CD4-positive, alpha-beta memory T cell (primary cell): Measurements from ENCODE around the gene CHN1. TPM values are rescaled to one million over a fixed set of nuclear protein-coding genes. Genes with fewer than 3 reads are reported as not detected.

Source experiments
- CTCF ChIA-PET: fragments of 350-600 bp; sonication (Branson Sonifier 250); formaldehyde crosslinking; loops from one replicate; lab custom pipeline; 2021; ENCODE audit warnings: inconsistent platforms; ENCODE audit not compliant: partially characterized antibody; lab: Charles Lee
- POLR2A ChIA-PET: fragments of 350-600 bp; sonication (Branson Sonifier 250); formaldehyde crosslinking; loops from one replicate; lab custom pipeline; 2021; ENCODE audit not compliant: partially characterized antibody; lab: Charles Lee
- DNase-seq, 5 donors: peaks; one replicate each; pipeline versions ENCODE4 v3.0.0 to v3.0.0-alpha.2; 2020 to 2022; ENCODE audit warnings: mixed read lengths in 1 of 5
- H3K27ac ChIP-seq: one replicate; pipeline ENCODE4 v1.7.0; 2013; ENCODE audit warnings: low read depth, low read length
- H3K27me3 ChIP-seq: 2 replicates; pipeline ENCODE4 v1.7.0; 2013; ENCODE audit warnings: mild to moderate bottlenecking, low read length, moderate library complexity; ENCODE audit not compliant: insufficient read depth
- H3K36me3 ChIP-seq: 2 replicates; pipeline ENCODE4 v1.7.0; 2013; ENCODE audit warnings: mild to moderate bottlenecking, low read length, moderate library complexity; ENCODE audit not compliant: insufficient read depth
- H3K4me1 ChIP-seq: 2 replicates; pipeline ENCODE4 v1.7.0; 2013; ENCODE audit warnings: mild to moderate bottlenecking, low read length, moderate library complexity; ENCODE audit not compliant: insufficient read depth
- H3K4me3 ChIP-seq, 2 donors: one replicate each; pipeline ENCODE4 v1.7.0; 2013; ENCODE audit warnings: low read length in 2 of 2, mild to moderate bottlenecking in 1 of 2
- H3K9me3 ChIP-seq, 2 donors: one replicate each; pipeline ENCODE4 v1.7.0; 2013; ENCODE audit warnings: low read length in 2 of 2, control low read depth in 1 of 2; ENCODE audit not compliant: control insufficient read depth in 1 of 2
- H3K27ac Mint-ChIP-seq, 7 donors: one replicate each; pipeline ENCODE4 v1.8.0; 2020 to 2021; ENCODE audit warnings: mixed read lengths in 7 of 7, mild to moderate bottlenecking in 6 of 7, inconsistent platforms in 3 of 7, moderate library complexity in 3 of 7
- H3K27me3 Mint-ChIP-seq, 2 donors: one replicate each; pipeline ENCODE4 v1.8.0; 2020 to 2021; ENCODE audit warnings: mixed read lengths in 2 of 2
- H3K36me3 Mint-ChIP-seq, 2 donors: one replicate each; pipeline ENCODE4 v1.8.0; 2020 to 2021; ENCODE audit warnings: mixed read lengths in 2 of 2, inconsistent platforms in 1 of 2, mild to moderate bottlenecking in 1 of 2
- H3K4me1 Mint-ChIP-seq, 4 donors: one replicate each; pipeline ENCODE4 v1.8.0; 2020 to 2021; ENCODE audit warnings: mixed read lengths in 4 of 4, mild to moderate bottlenecking in 1 of 4
- H3K4me3 Mint-ChIP-seq, 8 donors: one replicate each; pipeline ENCODE4 v1.8.0; 2020 to 2021; ENCODE audit warnings: mixed read lengths in 8 of 8, mild to moderate bottlenecking in 7 of 8, moderate library complexity in 6 of 8, inconsistent platforms in 3 of 8
- H3K9me3 Mint-ChIP-seq, 8 donors: one replicate each; pipeline ENCODE4 v1.8.0; 2020 to 2021; ENCODE audit warnings: mixed read lengths in 8 of 8, mild to moderate bottlenecking in 5 of 8, inconsistent platforms in 3 of 8, moderate library complexity in 1 of 8
- intact Hi-C: fragments of 100-400 bp; cut with micrococcal nuclease; formaldehyde crosslinking; loops from one replicate; pipeline ENCODE4 v1.15.1; 2023
- polyA plus RNA-seq, 2 donors: library from polyadenylated mRNA; unstranded; fragments of 300-500 nt; fragmentation: Illumina TruSeq; gene quantifications; one replicate each; pipeline ENCODE4 v1.2.3, GENCODE V29; 2021
- total RNA-seq, 2 experiments: library from RNA; stranded (reverse); gene quantifications; one replicate each; pipeline ENCODE4 v1.2.3, GENCODE V29; 2021

The CHN1 gene
- total and polyA plus RNA-seq, 4 experiments from 2014 or later = 3.4 to 15.3 (median 8.9) TPM

GRCh38 chr2:174815526-174815925 lies 189.7 kb downstream of the CHN1 start:
- CTCF ChIA-PET = no interaction called here
- H3K27me3 ChIP-seq = no peaks in the 10 kb centered on the region

GRCh38 chr2:174812037-174812436 lies 193.1 kb downstream of the CHN1 start:
- H3K27me3 ChIP-seq = no peaks in the 10 kb centered on the region
- CTCF ChIA-PET = interaction anchor here (1.9 kb wide), 1 partner anchor 9 kb away, joined by 5 read pairs; no protein-coding TSS in a partner anchor
- DNase-seq = no peak
- Mint-ChIP-seq H3K4me3 (no peak overlapping the region), H3K36me3 (no peaks in the 10 kb centered on the region), H3K27ac (no peak overlapping the region), H3K27me3 (no peaks in the 10 kb centered on the region), H3K9me3 (no peaks in the 10 kb centered on the region), H3K4me1 (no peaks in the 10 kb centered on the region)
- H3K4me3 ChIP-seq = no peak overlapping the region
- no peaks in the 10 kb centered on the region for H3K9me3 ChIP-seq
- intact Hi-C loops = no loop called here
- no peak overlapping the region for H3K27ac ChIP-seq
- no peaks in the 10 kb centered on the region for H3K36me3 ChIP-seq
- H3K4me1 ChIP-seq = no peaks in the 10 kb centered on the region
- POLR2A ChIA-PET = no interaction called here

More at GRCh38 chr2:174815526-174815925, 189.7 kb downstream of the CHN1 start:
- POLR2A ChIA-PET = interaction anchor here (0.7 kb wide), 1 partner anchor 26 kb away, joined by 3 read pairs; no protein-coding TSS in a partner anchor
- Mint-ChIP-seq H3K36me3 (no peaks in the 10 kb centered on the region), H3K27ac (no peak overlapping the region), H3K4me3 (no peak overlapping the region), H3K9me3 (no peaks in the 10 kb centered on the region), H3K27me3 (no peaks in the 10 kb centered on the region), H3K4me1 (no peaks in the 10 kb centered on the region)
- H3K4me3 ChIP-seq = no peak overlapping the region
- no peaks in the 10 kb centered on the region for H3K36me3 ChIP-seq
- no peaks in the 10 kb centered on the region for H3K4me1 ChIP-seq
- no peak overlapping the region for H3K27ac ChIP-seq
- no peaks in the 10 kb centered on the region for H3K9me3 ChIP-seq
- intact Hi-C loops = no loop called here
- DNase-seq = no peak

GRCh38 chr2:174807931-174808330 lies 197.2 kb downstream of the CHN1 start:
- Mint-ChIP-seq H3K4me3 (no peak overlapping the region), H3K4me1 (no peaks in the 10 kb centered on the region), H3K27me3 (no peaks in the 10 kb centered on the region), H3K9me3 (no peaks in the 10 kb centered on the region), H3K36me3 (no peaks in the 10 kb centered on the region), H3K27ac (no peak overlapping the region)
- DNase-seq = no peak
- Histone ChIP-seq H3K4me3 (no peak overlapping the region), H3K36me3 (no peaks in the 10 kb centered on the region), H3K4me1 (no peaks in the 10 kb centered on the region), H3K9me3 (no peaks in the 10 kb centered on the region), H3K27me3 (no peaks in the 10 kb centered on the region), H3K27ac (no peak overlapping the region)
- ChIA-PET CTCF (no interaction called here), POLR2A (no interaction called here)
- intact Hi-C loops = no loop called here

GRCh38 chr2:174805803-174806202 lies 199.4 kb downstream of the CHN1 start:
- Histone ChIP-seq H3K27me3 (no peaks in the 10 kb centered on the region), H3K36me3 (no peaks in the 10 kb centered on the region), H3K27ac (no peak overlapping the region), H3K4me1 (no peaks in the 10 kb centered on the region), H3K9me3 (no peaks in the 10 kb centered on the region), H3K4me3 (no peak overlapping the region)
- Mint-ChIP-seq H3K27me3 (peaks cover 0 to 3% of the 10 kb centered on the region in 2 donors), H3K36me3 (no peaks in the 10 kb centered on the region), H3K27ac (no peak overlapping the region), H3K4me3 (no peak overlapping the region), H3K9me3 (no peaks in the 10 kb centered on the region), H3K4me1 (no peaks in the 10 kb centered on the region)
- no peak for DNase-seq
- POLR2A ChIA-PET = no interaction called here
- CTCF ChIA-PET = interaction anchor here (1.5 kb wide), 1 partner anchor 8 kb away, joined by 3 read pairs; no protein-coding TSS in a partner anchor
- intact Hi-C loops = no loop called here

GRCh38 chr2:174802459-174802858 lies 202.7 kb downstream of the CHN1 start:
- no peak for DNase-seq
- POLR2A ChIA-PET = no interaction called here
- no peak overlapping the region for H3K27ac ChIP-seq
- Mint-ChIP-seq H3K27me3 (peaks cover 0 to 3% of the 10 kb centered on the region in 2 donors), H3K36me3 (no peaks in the 10 kb centered on the region), H3K9me3 (no peaks in the 10 kb centered on the region), H3K4me3 (no peak overlapping the region), H3K4me1 (no peaks in the 10 kb centered on the region), H3K27ac (no peak overlapping the region)
- H3K27me3 ChIP-seq = no peaks in the 10 kb centered on the region
- no peak overlapping the region for H3K4me3 ChIP-seq
- no peaks in the 10 kb centered on the region for H3K4me1 ChIP-seq
- intact Hi-C loops = no loop called here
- H3K9me3 ChIP-seq = no peaks in the 10 kb centered on the region
- H3K36me3 ChIP-seq = no peaks in the 10 kb centered on the region
- CTCF ChIA-PET = interaction anchor here (1.2 kb wide), 1 partner anchor 57 kb away, joined by 3 read pairs; no protein-coding TSS in a partner anchor

- CTCF ChIA-PET = interaction anchor here (1.0 kb wide), 1 partner anchor 14 kb away, joined by 3 read pairs; no protein-coding TSS in a partner anchor
- no peak overlapping the region for H3K27ac Mint-ChIP-seq
Observed at GRCh38 chr2:174800436-174801205, 204.6 kb downstream of the CHN1 start.

GRCh38 chr2:174798801-174799200 lies 206.4 kb downstream of the CHN1 start:
- no peak overlapping the region for H3K4me3 Mint-ChIP-seq
- no peaks in the 10 kb centered on the region for H3K27me3 ChIP-seq
- H3K9me3 ChIP-seq = no peaks in the 10 kb centered on the region
- peaks cover 0 to 2% (median 0%) of the 10 kb centered on the region in 4 donors for H3K4me1 Mint-ChIP-seq
- no peaks in the 10 kb centered on the region for H3K36me3 ChIP-seq
- no peak overlapping the region for H3K4me3 ChIP-seq
- H3K36me3 Mint-ChIP-seq = no peaks in the 10 kb centered on the region
- H3K27ac ChIP-seq = no peak overlapping the region
- ChIA-PET POLR2A (no interaction called here), CTCF (interaction anchor here (0.9 kb wide), 1 partner anchor 50 kb away, joined by 3 read pairs; no protein-coding TSS in a partner anchor)
- DNase-seq = no peak
- H3K4me1 ChIP-seq = no peaks in the 10 kb centered on the region
- H3K9me3 Mint-ChIP-seq = no peaks in the 10 kb centered on the region
- peaks cover 0 to 3% of the 10 kb centered on the region in 2 donors for H3K27me3 Mint-ChIP-seq
- intact Hi-C loops = no loop called here
- no peak overlapping the region for H3K27ac Mint-ChIP-seq

More at GRCh38 chr2:174800436-174801205, 204.6 kb downstream of the CHN1 start:
- Mint-ChIP-seq H3K9me3 (no peaks in the 10 kb centered on the region), H3K4me1 (no peaks in the 10 kb centered on the region), H3K36me3 (no peaks in the 10 kb centered on the region), H3K27me3 (peaks cover 0 to 3% of the 10 kb centered on the region in 2 donors), H3K4me3 (no peak overlapping the region)
- H3K27me3 ChIP-seq = no peaks in the 10 kb centered on the region
- H3K4me1 ChIP-seq = no peaks in the 10 kb centered on the region
- POLR2A ChIA-PET = no interaction called here
- no peak overlapping the region for H3K4me3 ChIP-seq
- no peaks in the 10 kb centered on the region for H3K9me3 ChIP-seq
- no peak for DNase-seq
- H3K36me3 ChIP-seq = no peaks in the 10 kb centered on the region
- H3K27ac ChIP-seq = no peak overlapping the region
- intact Hi-C loops = no loop called here
